H9 (cell line): Measurements from ENCODE around the gene CA11. TPM values are rescaled to one million over a fixed set of nuclear protein-coding genes. Genes with fewer than 3 reads are reported as not detected.
A peak's percentile ranks its signal among the peaks of the same experiment; 100 is the strongest.

Source experiments
- DNase-seq: peaks from one replicate; pipeline ENCODE4 v3.0.0-alpha.2; 2017
- H2AFZ ChIP-seq: one replicate; pipeline ENCODE4 v1.6.1; 2013; ENCODE audit warnings: mild to moderate bottlenecking, low read length, control low read depth, moderate library complexity
- H2AK5ac ChIP-seq: 2 replicates; pipeline ENCODE4 v1.6.1; 2013; ENCODE audit warnings: low read length, control low read depth, mixed read lengths; ENCODE audit not compliant: insufficient read length
- H2BK120ac ChIP-seq: one replicate; pipeline ENCODE4 v1.6.1; 2013; ENCODE audit warnings: low read depth, mild to moderate bottlenecking, low read length, control low read depth, inconsistent platforms; ENCODE audit not compliant: poor library complexity, severe bottlenecking
- H2BK12ac ChIP-seq: 2 replicates; pipeline ENCODE4 v1.6.1; 2013; ENCODE audit warnings: low read length, control low read depth, mixed read lengths, low read depth; ENCODE audit not compliant: insufficient read length
- H2BK15ac ChIP-seq: 2 replicates; pipeline ENCODE4 v1.6.1; 2013; ENCODE audit warnings: low read depth, low read length, control low read depth
- H2BK20ac ChIP-seq: one replicate; pipeline ENCODE4 v1.6.1; 2013; ENCODE audit warnings: low read depth, mild to moderate bottlenecking, low read length, control low read depth, inconsistent platforms; ENCODE audit not compliant: poor library complexity, severe bottlenecking
- H2BK5ac ChIP-seq: 2 replicates; pipeline ENCODE4 v1.6.1; 2013; ENCODE audit warnings: low read length, control low read depth, mixed read lengths; ENCODE audit not compliant: insufficient read length
- H3K14ac ChIP-seq: 2 replicates; pipeline ENCODE4 v1.6.1; 2013; ENCODE audit warnings: low read length, control low read depth; ENCODE audit not compliant: insufficient read depth
- H3K18ac ChIP-seq: 2 replicates; pipeline ENCODE4 v1.6.1; 2013; ENCODE audit warnings: low read depth, mild to moderate bottlenecking, mixed read lengths, low read length, control low read depth; ENCODE audit not compliant: insufficient read length
- H3K23ac ChIP-seq: 2 replicates; pipeline ENCODE4 v1.6.1; 2013; ENCODE audit warnings: low read length, control low read depth, mixed read lengths, low read depth; ENCODE audit not compliant: insufficient read length
- H3K23me2 ChIP-seq: 2 replicates; pipeline ENCODE4 v1.6.1; 2013; ENCODE audit warnings: low read depth, mild to moderate bottlenecking, mixed read lengths, low read length, control low read depth; ENCODE audit not compliant: insufficient read length, poor library complexity, severe bottlenecking
- H3K27ac ChIP-seq: 2 replicates; pipeline ENCODE4 v1.5.1; 2013; ENCODE audit warnings: low read length, control low read depth, mixed read lengths, low read depth; ENCODE audit not compliant: insufficient read length
- H3K27me3 ChIP-seq: 2 replicates; pipeline ENCODE4 v1.6.1; 2013; ENCODE audit warnings: low read length, control low read depth, inconsistent platforms; ENCODE audit not compliant: insufficient read depth
- H3K4ac ChIP-seq: 2 replicates; pipeline ENCODE4 v1.6.1; 2013; ENCODE audit warnings: low read depth, mild to moderate bottlenecking, control low read depth, inconsistent platforms, low read length, moderate library complexity
- H3K4me1 ChIP-seq: 2 replicates; pipeline ENCODE4 v1.6.1; 2013; ENCODE audit warnings: low read length, control low read depth, inconsistent platforms; ENCODE audit not compliant: insufficient read depth
- H3K4me2 ChIP-seq: 2 replicates; pipeline ENCODE4 v1.6.1; 2013; ENCODE audit warnings: low read length, control low read depth, mixed read lengths; ENCODE audit not compliant: insufficient read length, insufficient read depth
- H3K56ac ChIP-seq: 2 replicates; pipeline ENCODE4 v1.6.1; 2013; ENCODE audit warnings: low read depth, mild to moderate bottlenecking, mixed read lengths, low read length, control low read depth; ENCODE audit not compliant: insufficient read length
- H3K79me1 ChIP-seq: 2 replicates; pipeline ENCODE4 v1.6.1; 2013; ENCODE audit warnings: low read depth, mild to moderate bottlenecking, moderate library complexity, low read length, control low read depth, inconsistent platforms; ENCODE audit not compliant: insufficient read depth, poor library complexity, severe bottlenecking
- H3K79me2 ChIP-seq: 2 replicates; pipeline ENCODE4 v1.6.1; 2013; ENCODE audit warnings: low read length, control low read depth, inconsistent platforms; ENCODE audit not compliant: insufficient read depth
- H3K9ac ChIP-seq: 2 replicates; pipeline ENCODE4 v1.6.1; 2013; ENCODE audit warnings: low read length, control low read depth, mixed read lengths; ENCODE audit not compliant: insufficient read length; ENCODE audit errors: extremely low read depth
- H3K9me3 ChIP-seq: one replicate; pipeline ENCODE4 v1.6.1; 2013; ENCODE audit warnings: low read depth, low read length, inconsistent platforms; ENCODE audit not compliant: control insufficient read depth
- H3T11ph ChIP-seq: one replicate; pipeline ENCODE4 v1.6.1; 2013; ENCODE audit warnings: mild to moderate bottlenecking, low read length, control low read depth, inconsistent platforms
- H4K20me1 ChIP-seq: one replicate; pipeline ENCODE4 v1.6.1; 2013; ENCODE audit not compliant: control insufficient read depth, insufficient read length, insufficient read depth
- H4K5ac ChIP-seq: 2 replicates; pipeline ENCODE4 v1.6.1; 2013; ENCODE audit warnings: low read depth, mild to moderate bottlenecking, mixed read lengths, low read length, control low read depth; ENCODE audit not compliant: insufficient read length
- H4K8ac ChIP-seq: replicated peaks from 2 replicates; pipeline ENCODE4 v1.6.1; 2013; ENCODE audit warnings: low read length, control low read depth, mixed read lengths, low read depth; ENCODE audit not compliant: insufficient read length
- H4K91ac ChIP-seq: 2 replicates; pipeline ENCODE4 v1.6.1; 2013; ENCODE audit warnings: low read depth, mild to moderate bottlenecking, moderate library complexity, mixed read lengths, low read length, control low read depth; ENCODE audit not compliant: insufficient read length
- H3K27ac Mint-ChIP-seq, 3 experiments: 2 replicates in 2 of 3; 3 replicates in 1 of 3; pipeline ENCODE4 v1.8.0; 2020 to 2021; ENCODE audit warnings: mixed read lengths in 3 of 3, mild to moderate bottlenecking in 1 of 3, moderate library complexity in 1 of 3
- H3K27me3 Mint-ChIP-seq: 2 replicates; pipeline ENCODE4 v1.8.0; 2021; ENCODE audit warnings: low read depth, mild to moderate bottlenecking, moderate library complexity, mixed read lengths
- H3K36me3 Mint-ChIP-seq, 3 experiments: 2 replicates in 2 of 3; 3 replicates in 1 of 3; pipeline ENCODE4 v1.8.0; 2020 to 2021; ENCODE audit warnings: low read depth in 3 of 3, mixed read lengths in 3 of 3; ENCODE audit not compliant: insufficient read depth in 1 of 3
- H3K4me1 Mint-ChIP-seq, 2 experiments: 2 replicates each; pipeline ENCODE4 v1.8.0; 2020; ENCODE audit warnings: mixed read lengths in 2 of 2
- H3K4me3 Mint-ChIP-seq, 2 experiments: 2 replicates in 1 of 2; 3 replicates in 1 of 2; pipeline ENCODE4 v1.8.0; 2020 to 2021; ENCODE audit warnings: mild to moderate bottlenecking in 2 of 2, mixed read lengths in 2 of 2, moderate library complexity in 1 of 2
- H3K9me3 Mint-ChIP-seq, 2 experiments: 2 replicates in 1 of 2; 3 replicates in 1 of 2; pipeline ENCODE4 v1.8.0; 2020; ENCODE audit warnings: mild to moderate bottlenecking in 2 of 2, mixed read lengths in 2 of 2, moderate library complexity in 1 of 2
- CTCF ChIP-seq: fragments of 200-600 bp; sonication (generic); conservative IDR thresholded peaks from 3 replicates; pipeline ENCODE4 v1.8.0; 2021; ENCODE audit warnings: antibody characterized with exemption, mild to moderate bottlenecking
- WGBS: extraction: QIAGEN DNeasy Blood & Tissue Kit; methylation state at CpG from one replicate; pipeline ENCODE4 v1.1.7; 2013; ENCODE audit warnings: missing lambda C conversion rate, low lambda C conversion rate, mixed read lengths; ENCODE audit not compliant: insufficient read length; ENCODE audit errors: extremely low coverage; 5-methylcytosine and 5-hydroxymethylcytosine counted together
- total RNA-seq: library from RNA; stranded (reverse); gene quantifications from 2 replicates; pipeline ENCODE4 v1.2.1, GENCODE V29; 2021

The CA11 gene
- total RNA-seq, 1 experiment from 2014 or later: 107 TPM

- Histone ChIP-seq H3K14ac (no peak overlapping the region), H3K23ac (no peak overlapping the region), H3K4me2 (no peak overlapping the region), H4K8ac (no peak overlapping the region), H4K20me1 (no peaks in the 10 kb centered on the region), H2BK120ac (no peak overlapping the region), H2AK5ac (no peak overlapping the region), H3K9ac (no peak overlapping the region), H3K9me3 (no peaks in the 10 kb centered on the region), H2BK12ac (no peak overlapping the region), H3K27ac (no peak overlapping the region), H4K5ac (no peak overlapping the region), H3K56ac (no peak overlapping the region), H2BK15ac (no peak overlapping the region), H3K4me1 (no peaks in the 10 kb centered on the region), H3K79me2 (no peaks in the 10 kb centered on the region), H3K18ac (no peak overlapping the region), H3K4ac (no peak overlapping the region), H3K27me3 (no peaks in the 10 kb centered on the region), H3K23me2 (no peaks in the 10 kb centered on the region), H3T11ph (no peak overlapping the region), H2BK5ac (no peak overlapping the region), H3K79me1 (no peaks in the 10 kb centered on the region), H2AFZ (no peak overlapping the region), H2BK20ac (no peak overlapping the region), H4K91ac (no peak overlapping the region)
- Mint-ChIP-seq H3K4me1 (peaks cover 3 to 8% of the 10 kb centered on the region in 2 experiments), H3K36me3 (peaks cover 4 to 15% (median 9%) of the 10 kb centered on the region in 3 experiments; a peak in 5 of 7 replicates), H3K27me3 (no peaks in the 10 kb centered on the region; the same call in 1 of the 2 replicates), H3K9me3 (no peaks in the 10 kb centered on the region; a peak in 1 of 5 replicates), H3K27ac (peak overlapping the region in 2 of 3 experiments; percentile 68 to 76; a peak in 2 of 7 replicates), H3K4me3 (no peak overlapping the region; a peak in 1 of 5 replicates)
- no CpG with 5 or more reads among the region's 9 CpGs for WGBS
- TF ChIP-seq CTCF: peak; percentile 74
- DNase-seq: peak; percentile 81
These were observed 37.2 kb downstream of the CA11 start for GRCh38 chr19:48608798-48609263.
